Stimulated activated CD4-positive, alpha-beta T cell treated with anti-CD3 and anti-CD28 coated beads, Interleukin-1b, Interleukin-23, amount 100 ng/mL, for 48 hours (primary cell): ENCODE results near the gene KDM6A.
"Not testable (repeated sequence)": the region's sequence is repeated elsewhere in the genome, so short reads cannot be mapped to it uniquely, and the experiment has no call there.

Experiments used
- DNase-seq: peaks from one replicate; pipeline ENCODE4 v3.0.0-alpha.2; 2020

The KDM6A gene

GRCh38 chrX:44872821-44873414, at the start of gene KDM6A:
KDM6A (plus strand) TSS chrX:44873188; CDS start chrX:44873552, 364 bp downstream.
- peak; percentile 95 for DNase-seq

DNA sequence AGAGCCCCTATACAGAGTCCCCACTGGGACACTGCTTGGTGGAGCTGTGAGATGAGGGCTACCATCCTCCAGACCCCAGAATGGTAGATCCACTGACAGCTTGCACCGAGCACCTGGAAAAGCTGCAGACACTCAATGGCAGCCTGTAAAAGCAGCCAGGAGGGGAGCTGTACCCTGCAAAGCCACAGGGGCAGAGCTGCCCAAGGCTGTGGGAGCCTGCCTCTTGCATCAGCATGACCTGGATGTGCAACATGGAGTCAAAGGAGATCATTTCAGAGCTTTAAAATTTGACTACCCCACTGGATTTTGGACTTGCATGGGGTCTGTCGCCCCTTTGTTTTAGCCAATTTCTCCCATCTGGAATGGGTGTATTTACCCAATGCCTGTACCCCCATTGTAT, 49.8 kb upstream of the KDM6A start:
- DNase-seq = not testable (repeated sequence)

DNA sequence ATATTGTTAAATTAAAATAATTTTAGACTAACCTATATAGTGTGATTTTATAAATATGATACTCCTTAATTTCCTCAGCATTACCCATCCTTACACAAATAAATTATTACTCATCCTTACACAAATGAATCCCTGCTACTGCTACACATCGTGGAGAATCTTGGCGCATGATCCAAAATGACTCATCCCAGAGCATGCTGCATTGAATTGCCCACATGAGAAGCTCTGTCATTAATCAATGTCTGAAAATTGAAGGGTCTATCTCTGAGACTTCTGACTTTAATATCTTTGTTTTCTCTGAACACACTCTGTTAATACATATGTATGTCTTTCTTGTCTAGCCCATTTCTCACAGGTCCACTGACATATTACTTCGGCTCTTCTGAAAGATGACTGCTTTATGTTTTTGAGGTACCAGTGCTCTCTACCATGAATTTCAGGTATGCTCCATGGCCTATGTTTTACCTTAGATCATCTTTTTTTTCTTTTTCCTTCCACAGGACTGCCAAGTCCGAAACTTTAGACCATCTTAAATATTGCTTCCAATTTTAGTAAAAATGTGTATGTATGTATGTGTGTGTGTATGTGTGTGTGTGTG, 44.9 kb upstream of the KDM6A start:
- DNase-seq = no peak

DNA sequence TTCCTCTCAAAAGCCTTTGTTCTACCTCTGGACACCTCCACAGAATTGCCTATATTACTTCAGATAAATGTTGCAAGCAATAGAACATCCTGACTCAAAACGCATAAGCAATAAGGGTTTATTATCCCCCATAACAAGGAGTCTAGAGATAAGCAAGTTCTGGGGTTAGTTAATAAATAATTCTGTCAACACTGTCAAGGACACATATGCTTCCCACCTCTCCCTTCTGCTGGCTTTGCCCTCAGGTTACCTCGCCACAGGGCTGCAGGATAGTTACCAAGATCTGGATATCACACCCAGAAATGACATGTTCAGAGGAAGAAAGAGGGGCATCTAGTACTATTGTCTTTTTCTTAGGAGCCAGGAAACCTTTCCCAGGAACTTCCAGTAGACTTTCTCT, 43.2 kb upstream of the KDM6A start:
- no peak for DNase-seq

GRCh38 chrX:44842550-44843317, 30.3 kb upstream of the KDM6A start:
- DNase-seq = no peak

DNA sequence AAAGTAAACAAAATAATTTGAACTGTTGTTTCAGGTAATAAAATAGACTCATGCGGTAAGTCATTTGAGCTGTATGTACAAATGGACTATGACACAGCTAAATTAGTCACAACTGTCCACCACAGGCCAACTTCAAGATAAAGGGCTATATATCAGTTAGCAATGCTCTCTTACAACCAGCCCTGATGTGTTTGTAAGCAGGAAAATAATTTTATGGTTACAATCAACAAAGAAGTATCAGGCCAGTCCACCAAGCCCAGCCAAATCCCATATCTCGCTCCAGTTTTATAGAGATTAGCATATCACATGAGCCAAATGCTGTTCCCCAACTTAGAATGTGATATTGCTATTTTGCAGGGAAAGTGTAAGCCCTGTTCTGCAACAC, 29.7 kb upstream of the KDM6A start:
- DNase-seq = no peak

GRCh38 chrX:44843753-44844152, 29.2 kb upstream of the KDM6A start, which contains the start of gene DUSP21:
DUSP21 (plus strand) TSS chrX:44844021; CDS start chrX:44844133, 112 bp downstream.
- DNase-seq = no peak

DNA sequence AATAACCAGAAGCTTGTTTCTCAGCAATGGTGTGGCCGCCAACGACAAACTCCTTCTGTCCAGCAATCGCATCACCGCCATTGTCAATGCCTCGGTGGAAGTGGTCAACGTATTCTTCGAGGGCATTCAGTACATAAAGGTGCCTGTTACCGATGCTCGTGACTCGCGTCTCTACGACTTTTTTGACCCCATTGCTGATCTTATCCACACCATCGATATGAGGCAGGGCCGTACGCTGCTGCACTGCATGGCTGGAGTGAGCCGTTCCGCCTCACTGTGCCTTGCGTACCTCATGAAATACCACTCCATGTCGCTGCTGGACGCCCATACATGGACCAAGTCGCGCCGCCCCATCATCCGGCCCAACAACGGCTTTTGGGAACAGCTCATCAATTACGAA, 28.8 kb upstream of the KDM6A start:
- no peak for DNase-seq

GRCh38 chrX:44850891-44851290, 22.1 kb upstream of the KDM6A start:
- DNase-seq = not testable (repeated sequence)

GRCh38 chrX:44871114-44871645, 1.8 kb upstream of the KDM6A start:
- no peak for DNase-seq

- DNase-seq = peak; percentile 7
These were observed 812 bp upstream of the KDM6A start for GRCh38 chrX:44871931-44872820.

GRCh38 chrX:44873415-44874276, 658 bp downstream of the KDM6A start:
- DNase-seq = peak; percentile 23

- DNase-seq = peak; percentile 45
These were observed 1.6 kb downstream of the KDM6A start for GRCh38 chrX:44874420-44875184.

DNA sequence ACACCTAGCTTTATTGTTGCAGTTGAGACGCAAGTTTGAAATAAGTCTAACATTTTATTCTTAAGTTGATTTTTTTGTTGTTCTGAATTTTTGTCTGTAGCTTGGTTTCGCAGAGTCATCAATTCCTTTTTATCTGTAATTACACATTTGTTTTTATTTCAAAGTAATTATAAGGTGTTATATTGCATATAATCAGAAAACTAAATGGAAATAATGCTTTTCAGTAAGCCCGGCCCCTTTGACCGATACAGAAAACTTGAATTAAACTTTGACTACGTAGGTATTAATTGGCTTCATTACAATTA, 2.1 kb downstream of the KDM6A start:
- DNase-seq = no peak

DNA sequence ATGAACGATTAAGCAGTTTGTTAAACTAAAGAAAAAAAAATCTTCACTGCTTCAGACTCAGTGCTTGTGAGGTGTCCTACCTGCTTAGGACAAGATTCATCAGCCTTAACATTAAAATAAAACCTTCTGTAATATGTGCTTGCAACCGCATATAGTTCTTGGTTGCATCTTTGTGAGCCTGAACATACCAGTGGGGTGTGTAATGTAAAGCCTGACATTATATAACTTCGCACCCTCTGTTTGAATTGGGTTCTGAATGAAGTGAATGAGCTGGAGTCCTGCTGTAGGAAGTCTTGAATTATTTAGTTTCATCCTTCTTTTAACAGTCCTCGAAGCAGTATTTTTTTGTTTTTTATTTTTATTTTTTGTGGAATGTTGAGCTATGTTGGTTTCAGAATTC, 3.1 kb downstream of the KDM6A start:
- DNase-seq = no peak

GRCh38 chrX:44876767-44877166, 3.8 kb downstream of the KDM6A start:
- DNase-seq = no peak

DNA sequence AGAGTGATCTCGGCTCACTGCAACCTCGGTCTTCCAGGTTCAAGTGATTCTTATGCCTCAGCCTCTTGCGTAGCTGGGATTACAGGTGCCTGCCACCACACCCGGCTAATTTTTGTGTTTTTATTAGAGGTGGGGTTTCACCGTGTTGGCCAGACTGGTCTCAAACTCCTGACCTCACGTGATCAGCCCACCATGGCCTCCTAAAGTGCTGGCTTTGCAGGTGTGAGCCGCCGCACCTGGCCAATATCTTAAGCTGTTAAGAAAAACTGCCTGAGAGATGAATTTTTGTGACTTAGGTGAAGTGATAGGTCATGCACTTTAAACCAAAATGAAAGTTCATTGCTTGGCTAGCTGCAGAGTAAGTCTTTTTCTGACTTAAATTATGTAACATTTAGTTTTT, 5.8 kb downstream of the KDM6A start:
- no peak for DNase-seq

DNA sequence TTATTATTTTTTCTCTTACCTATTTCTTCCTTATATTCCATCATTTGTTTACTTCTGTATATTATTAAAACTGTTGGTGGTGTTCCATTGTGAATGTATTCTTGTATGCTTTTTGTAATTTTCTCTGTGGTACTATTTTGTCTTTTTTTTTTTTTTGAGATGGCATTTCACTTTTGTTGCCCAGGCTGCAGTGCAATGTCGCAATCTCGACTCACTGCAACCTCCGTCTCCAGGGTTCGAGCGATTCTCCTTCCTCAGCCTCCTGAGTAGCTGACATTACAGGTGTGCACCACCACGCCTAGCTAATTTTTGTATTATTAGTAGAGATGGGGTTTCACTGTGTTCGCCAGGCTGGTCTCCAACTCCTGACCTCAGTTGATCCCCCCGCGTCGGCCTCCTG, 8.6 kb downstream of the KDM6A start:
- DNase-seq = no peak

DNA sequence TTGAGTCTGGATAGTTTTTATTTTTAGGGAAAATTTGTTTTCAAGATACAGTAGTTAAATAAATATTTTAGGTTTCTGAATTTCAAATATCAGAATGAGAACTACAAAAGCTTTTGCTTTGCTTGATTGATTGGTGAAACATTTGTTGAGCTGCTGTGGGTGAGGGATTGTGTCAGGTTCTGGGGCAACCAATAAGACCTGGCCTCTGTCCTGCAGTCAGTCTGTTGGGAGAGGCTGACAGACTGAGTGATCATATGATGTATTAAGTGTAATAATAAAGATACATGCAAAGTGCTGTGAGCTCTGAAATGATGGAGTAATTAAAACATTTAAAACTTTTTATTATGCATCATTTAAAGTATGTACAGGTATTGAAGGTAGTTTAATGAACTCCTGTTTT, 9.6 kb downstream of the KDM6A start:
- no peak for DNase-seq

DNA sequence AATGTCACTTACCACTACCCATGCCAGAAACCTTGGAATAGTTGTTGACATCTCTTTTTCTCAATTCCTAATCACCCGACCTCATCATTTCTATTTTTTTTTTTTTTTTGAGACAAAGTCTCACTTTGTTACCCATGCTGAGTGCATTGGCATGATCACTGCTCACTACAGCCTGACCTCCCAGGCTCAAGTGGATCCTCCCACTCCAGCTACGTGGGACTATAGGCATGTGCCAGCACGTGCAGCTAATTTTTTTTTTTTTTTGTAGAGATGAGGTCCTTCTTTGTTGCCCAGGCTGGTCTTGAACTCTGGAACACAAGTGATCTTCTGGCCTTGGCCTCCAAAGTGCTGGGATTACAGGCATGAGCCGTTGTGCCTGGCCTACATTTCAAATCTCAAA, 12.0 kb downstream of the KDM6A start:
- no peak for DNase-seq

DNA sequence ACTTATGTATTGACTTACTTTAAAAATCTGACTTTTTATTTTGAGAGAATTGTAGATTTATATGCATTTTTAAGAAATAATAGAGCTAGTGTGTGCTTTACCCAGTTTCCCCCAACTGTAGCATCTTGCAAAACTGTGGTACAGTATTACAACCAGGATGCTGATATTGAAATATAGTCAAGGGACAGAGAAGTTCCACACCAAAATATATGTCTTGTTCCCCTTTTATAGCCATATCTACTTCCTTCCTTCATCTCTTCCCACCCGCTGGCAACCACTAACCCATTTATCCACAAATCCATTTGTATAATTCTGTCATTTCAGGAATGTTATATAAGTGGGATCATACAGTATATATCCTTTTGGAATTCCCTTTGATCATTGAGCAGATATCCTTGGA, 16.8 kb downstream of the KDM6A start:
- DNase-seq = no peak
